Measurements from ENCODE around the gene HERC5. TPM values are rescaled to one million over a fixed set of nuclear protein-coding genes. Genes with fewer than 3 reads are reported as not detected.

HERC5 gene
- total RNA-seq, 2 donors from 2014 or later = 9.6 to 10.1 TPM

DNA sequence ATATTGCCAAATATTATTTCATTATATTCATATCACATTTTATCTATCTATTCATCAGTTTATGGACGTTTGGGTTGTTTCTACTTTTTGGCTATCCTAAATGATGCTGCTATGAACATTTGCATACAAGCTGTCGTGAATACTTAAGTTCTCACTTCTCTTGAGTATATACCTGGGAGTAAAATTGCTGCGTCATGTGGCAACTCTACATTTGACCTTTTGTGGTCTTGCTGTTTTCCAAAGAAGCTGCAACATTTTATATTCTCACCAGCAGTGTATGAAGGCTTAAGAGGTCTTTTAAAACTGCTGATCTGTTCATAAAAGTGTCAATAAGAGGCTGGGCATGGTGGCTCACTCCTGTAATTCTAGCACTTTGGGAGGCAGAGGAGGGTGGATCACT is 60.9 kb downstream of the HERC5 start:
- no peaks in the 10 kb centered on the region for H3K27me3 ChIP-seq (ENCODE audit: control insufficient read depth, insufficient read depth, low read length, poor library complexity, severe bottlenecking)
- no peak overlapping the region for H3K27ac Mint-ChIP-seq
- H3K4me1 ChIP-seq (ENCODE audit: control insufficient read depth, insufficient read depth, low read length) = no peaks in the 10 kb centered on the region
- H3K4me3 Mint-ChIP-seq = no peak overlapping the region
- peaks cover 8% of the 10 kb centered on the region for H3K4me1 Mint-ChIP-seq
- H3K36me3 ChIP-seq (ENCODE audit: control insufficient read depth, insufficient read depth, low read length) = peaks cover 21% of the 10 kb centered on the region
- peaks cover 15% of the 10 kb centered on the region for H3K36me3 Mint-ChIP-seq (ENCODE audit: low read depth)
- WGBS, 2 experiments (ENCODE audit: insufficient coverage in 1 of 2, insufficient read length in 1 of 2) = 90 to 94% methylated on average over 3 of the region's 3 CpGs
- no peak for DNase-seq
- H3K9me3 Mint-ChIP-seq = no peaks in the 10 kb centered on the region
- no peaks in the 10 kb centered on the region for H3K9me3 ChIP-seq (ENCODE audit: control insufficient read depth, low read length)
- H3K27me3 Mint-ChIP-seq (ENCODE audit: insufficient read depth) = no peaks in the 10 kb centered on the region
- H3K9ac ChIP-seq (ENCODE audit: extremely low read depth, low read length, poor library complexity, severe bottlenecking) = no peak overlapping the region
- no peak overlapping the region for H3K4me3 ChIP-seq (ENCODE audit: low read length)
- H3K27ac ChIP-seq (ENCODE audit: low read depth, low read length) = no peak overlapping the region
- TF ChIP-seq, protein P1, sequence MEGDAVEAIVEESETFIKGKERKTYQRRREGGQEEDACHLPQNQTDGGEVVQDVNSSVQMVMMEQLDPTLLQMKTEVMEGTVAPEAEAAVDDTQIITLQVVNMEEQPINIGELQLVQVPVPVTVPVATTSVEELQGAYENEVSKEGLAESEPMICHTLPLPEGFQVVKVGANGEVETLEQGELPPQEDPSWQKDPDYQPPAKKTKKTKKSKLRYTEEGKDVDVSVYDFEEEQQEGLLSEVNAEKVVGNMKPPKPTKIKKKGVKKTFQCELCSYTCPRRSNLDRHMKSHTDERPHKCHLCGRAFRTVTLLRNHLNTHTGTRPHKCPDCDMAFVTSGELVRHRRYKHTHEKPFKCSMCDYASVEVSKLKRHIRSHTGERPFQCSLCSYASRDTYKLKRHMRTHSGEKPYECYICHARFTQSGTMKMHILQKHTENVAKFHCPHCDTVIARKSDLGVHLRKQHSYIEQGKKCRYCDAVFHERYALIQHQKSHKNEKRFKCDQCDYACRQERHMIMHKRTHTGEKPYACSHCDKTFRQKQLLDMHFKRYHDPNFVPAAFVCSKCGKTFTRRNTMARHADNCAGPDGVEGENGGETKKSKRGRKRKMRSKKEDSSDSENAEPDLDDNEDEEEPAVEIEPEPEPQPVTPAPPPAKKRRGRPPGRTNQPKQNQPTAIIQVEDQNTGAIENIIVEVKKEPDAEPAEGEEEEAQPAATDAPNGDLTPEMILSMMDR (conservative IDR thresholded peaks at IDR 0.05) = no peak

GRCh38 chr4:88518911-88519310 is 62.0 kb downstream of the HERC5 start:
- no peaks in the 10 kb centered on the region for H3K27me3 Mint-ChIP-seq (ENCODE audit: insufficient read depth)
- H3K27ac Mint-ChIP-seq = no peak overlapping the region
- Histone ChIP-seq H3K9me3 (ENCODE audit: control insufficient read depth, low read length) (no peaks in the 10 kb centered on the region), H3K27me3 (ENCODE audit: control insufficient read depth, insufficient read depth, low read length, poor library complexity, severe bottlenecking) (no peaks in the 10 kb centered on the region), H3K27ac (ENCODE audit: low read depth, low read length) (no peak overlapping the region), H3K4me3 (ENCODE audit: low read length) (no peak overlapping the region), H3K9ac (ENCODE audit: extremely low read depth, low read length, poor library complexity, severe bottlenecking) (no peak overlapping the region), H3K4me1 (ENCODE audit: control insufficient read depth, insufficient read depth, low read length) (no peaks in the 10 kb centered on the region), H3K36me3 (ENCODE audit: control insufficient read depth, insufficient read depth, low read length) (peaks cover 21% of the 10 kb centered on the region)
- H3K9me3 Mint-ChIP-seq = no peaks in the 10 kb centered on the region
- TF ChIP-seq, protein P1 (conservative IDR thresholded peaks at IDR 0.05) = no peak
- peaks cover 15% of the 10 kb centered on the region for H3K36me3 Mint-ChIP-seq (ENCODE audit: low read depth)
- H3K4me3 Mint-ChIP-seq = no peak overlapping the region
- peaks cover 8% of the 10 kb centered on the region for H3K4me1 Mint-ChIP-seq
- DNase-seq = no peak
- WGBS, 2 experiments (ENCODE audit: insufficient coverage in 1 of 2, insufficient read length in 1 of 2) = 91 to 93% methylated on average over 5 to 6 of the region's 6 CpGs

GRCh38 chr4:88522702-88523324 is 65.9 kb downstream of the HERC5 start:
- peak; percentile 69 for DNase-seq
- peaks cover 8% of the 10 kb centered on the region for H3K4me1 Mint-ChIP-seq
- 1 to 4% methylated on average over 22 to 28 of the region's 28 CpGs for WGBS, 2 experiments (ENCODE audit: insufficient coverage in 1 of 2, insufficient read length in 1 of 2)
- TF ChIP-seq, protein P1 (conservative IDR thresholded peaks at IDR 0.05) = no peak
- Histone ChIP-seq H3K4me1 (ENCODE audit: control insufficient read depth, insufficient read depth, low read length) (no peaks in the 10 kb centered on the region), H3K27me3 (ENCODE audit: control insufficient read depth, insufficient read depth, low read length, poor library complexity, severe bottlenecking) (no peaks in the 10 kb centered on the region), H3K27ac (ENCODE audit: low read depth, low read length) (peak overlapping the region; percentile 60), H3K36me3 (ENCODE audit: control insufficient read depth, insufficient read depth, low read length) (peaks cover 21% of the 10 kb centered on the region), H3K9me3 (ENCODE audit: control insufficient read depth, low read length) (no peaks in the 10 kb centered on the region), H3K9ac (ENCODE audit: extremely low read depth, low read length, poor library complexity, severe bottlenecking) (peak overlapping the region; percentile 70), H3K4me3 (ENCODE audit: low read length) (peak overlapping the region; percentile 92)
- peak overlapping the region; percentile 91 for H3K27ac Mint-ChIP-seq
- H3K36me3 Mint-ChIP-seq (ENCODE audit: low read depth) = peaks cover 15% of the 10 kb centered on the region
- peak overlapping the region; percentile 90 for H3K4me3 Mint-ChIP-seq
- H3K27me3 Mint-ChIP-seq (ENCODE audit: insufficient read depth) = no peaks in the 10 kb centered on the region
- H3K9me3 Mint-ChIP-seq = no peaks in the 10 kb centered on the region

All from endodermal cell (in vitro differentiated cells).